HG03432 (cell line): ENCODE measurements around the gene DIPK1C.

Experiments used
- ATAC-seq: cut with Tn5 transposase; IDR thresholded peaks from one replicate; pipeline ENCODE4 v1.9.1; 2021; ENCODE audit warnings: mild to moderate bottlenecking, moderate library complexity; ENCODE audit not compliant: unreplicated experiment

The DIPK1C gene

DNA sequence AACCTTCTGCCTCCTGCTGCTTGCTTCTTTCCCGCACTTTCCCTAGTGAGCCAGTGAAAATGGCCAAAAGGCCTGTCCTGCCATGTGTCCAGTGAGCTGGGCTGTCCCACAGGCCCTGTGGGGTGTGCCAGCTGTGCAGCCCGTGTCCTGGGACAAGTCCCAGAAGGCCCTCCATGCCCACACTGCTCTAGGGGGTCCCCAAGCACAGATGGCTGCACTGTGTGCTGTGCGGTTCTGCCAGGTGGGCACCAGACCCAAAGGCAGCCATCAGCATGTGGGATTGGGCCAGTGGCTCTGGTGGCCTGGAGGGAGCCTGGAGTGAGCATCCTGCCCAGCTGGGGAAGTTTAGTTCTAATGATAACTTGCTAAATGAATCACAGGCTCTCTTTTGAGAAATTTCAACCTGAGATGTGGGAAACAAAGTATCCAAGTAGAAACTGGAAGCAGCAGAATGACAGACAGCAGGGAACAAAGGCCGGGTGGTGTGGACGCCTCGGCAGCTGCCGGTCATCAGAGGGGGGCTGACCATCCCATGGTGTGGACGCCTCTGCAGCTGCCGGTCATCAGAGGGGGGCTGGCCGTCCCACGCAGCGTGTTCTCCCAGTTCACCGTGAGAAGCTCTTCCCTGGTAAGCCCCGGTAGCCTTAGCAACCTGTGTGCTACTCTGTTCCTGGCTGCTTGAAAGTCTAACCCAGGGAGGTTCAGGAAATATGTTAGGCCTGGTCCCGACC lies 29.2 kb upstream of the DIPK1C start:
- ATAC-seq = no peak

GRCh38 chr18:74482697-74483096 lies 25.6 kb upstream of the DIPK1C start:
- ATAC-seq = no peak

DNA sequence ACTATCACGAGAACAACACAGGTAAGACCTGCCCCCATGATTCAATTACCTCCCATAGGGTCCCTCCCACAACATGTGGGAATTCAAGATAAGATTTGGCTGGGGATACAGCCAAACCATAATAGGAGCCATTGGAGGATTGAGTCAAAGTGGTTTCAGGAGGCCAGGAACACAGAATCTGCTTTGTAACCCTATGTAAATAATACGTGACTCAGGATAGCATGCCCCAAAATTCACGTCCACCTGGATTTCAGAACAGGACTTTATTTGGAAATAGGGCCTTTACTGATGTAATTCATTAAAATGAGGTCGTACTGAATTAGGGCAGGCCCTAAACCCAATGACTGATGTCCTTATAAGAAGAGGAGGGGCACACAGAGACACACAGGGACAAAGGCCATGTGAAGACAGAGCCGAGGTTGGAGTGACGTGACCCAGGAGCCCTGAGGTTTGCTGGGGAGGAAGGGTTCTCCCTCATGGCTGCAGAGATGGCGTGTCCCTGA lies 23.1 kb upstream of the DIPK1C start:
- no peak for ATAC-seq

GRCh38 chr18:74479486-74480148 lies 22.5 kb upstream of the DIPK1C start:
- no peak for ATAC-seq

GRCh38 chr18:74478880-74479279 lies 21.8 kb upstream of the DIPK1C start:
- ATAC-seq = no peak

GRCh38 chr18:74478316-74478715 lies 21.2 kb upstream of the DIPK1C start:
- ATAC-seq = no peak

GRCh38 chr18:74477771-74478170 lies 20.7 kb upstream of the DIPK1C start:
- ATAC-seq = no peak

DNA sequence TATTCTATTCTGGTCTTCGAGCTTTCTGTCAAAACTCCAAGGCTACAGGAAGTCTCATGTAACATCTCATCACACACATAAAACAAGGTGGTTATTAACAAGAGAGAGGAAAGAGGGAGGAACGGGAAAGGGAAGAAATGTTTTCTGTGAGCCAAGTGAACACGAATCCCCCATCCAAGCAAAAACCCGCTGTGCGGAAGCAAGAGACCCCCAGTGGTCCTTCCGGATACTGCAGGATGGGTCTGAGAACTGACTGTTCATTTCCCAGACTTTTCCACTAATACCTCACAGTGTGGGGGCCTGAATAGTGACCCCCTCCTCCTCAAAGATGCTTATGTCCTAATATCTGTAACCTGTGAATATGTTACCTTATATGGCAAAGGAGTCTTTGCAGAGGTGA lies 19.0 kb upstream of the DIPK1C start:
- no peak for ATAC-seq

- ATAC-seq = no peak
Measured at GRCh38 chr18:74473976-74474640, 17.0 kb upstream of the DIPK1C start.

DNA sequence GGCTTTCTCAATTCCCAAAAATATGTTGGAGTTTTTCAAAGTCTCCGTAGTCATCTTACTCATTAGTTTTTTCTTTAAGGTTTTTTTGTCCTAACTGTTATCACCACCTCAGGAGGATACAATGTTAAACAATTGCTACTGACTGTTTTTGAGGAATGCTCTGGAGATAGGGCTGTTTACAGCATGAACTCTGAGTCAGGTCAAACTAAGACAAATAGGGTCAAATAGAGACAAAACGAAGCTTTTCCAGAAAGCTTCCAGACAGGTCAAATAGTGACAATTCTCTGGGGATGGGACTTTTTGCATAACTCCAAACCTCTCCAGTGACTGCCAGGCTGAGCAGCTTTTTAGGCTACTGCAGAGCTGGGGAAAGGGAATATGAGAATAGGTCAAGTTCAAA lies 15.2 kb upstream of the DIPK1C start:
- no peak for ATAC-seq

DNA sequence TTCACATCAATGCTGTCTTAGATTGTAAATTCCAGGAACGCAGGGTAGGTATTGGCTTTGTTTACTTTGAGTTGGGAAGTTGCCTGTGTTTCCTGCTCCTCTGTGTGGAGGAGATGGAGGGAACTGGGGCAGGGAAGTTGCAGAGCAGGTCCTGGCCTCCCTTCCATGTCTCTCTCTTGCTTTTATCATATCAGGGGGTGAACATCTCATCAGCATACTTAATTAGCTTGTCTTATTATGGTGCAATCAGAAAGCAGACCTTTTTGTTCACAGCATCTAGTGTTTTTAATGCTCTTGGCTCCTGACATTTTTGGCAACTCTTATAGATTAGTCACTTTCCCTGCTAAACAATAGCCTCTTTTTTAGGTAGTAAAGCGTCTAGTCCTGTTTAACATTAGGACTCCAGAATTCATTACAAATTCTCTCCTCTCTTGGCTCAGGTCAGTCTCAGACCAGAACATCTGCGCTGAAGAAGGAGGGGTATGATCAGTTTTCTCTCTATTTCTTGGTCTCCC lies 11.5 kb upstream of the DIPK1C start:
- ATAC-seq = no peak

DNA sequence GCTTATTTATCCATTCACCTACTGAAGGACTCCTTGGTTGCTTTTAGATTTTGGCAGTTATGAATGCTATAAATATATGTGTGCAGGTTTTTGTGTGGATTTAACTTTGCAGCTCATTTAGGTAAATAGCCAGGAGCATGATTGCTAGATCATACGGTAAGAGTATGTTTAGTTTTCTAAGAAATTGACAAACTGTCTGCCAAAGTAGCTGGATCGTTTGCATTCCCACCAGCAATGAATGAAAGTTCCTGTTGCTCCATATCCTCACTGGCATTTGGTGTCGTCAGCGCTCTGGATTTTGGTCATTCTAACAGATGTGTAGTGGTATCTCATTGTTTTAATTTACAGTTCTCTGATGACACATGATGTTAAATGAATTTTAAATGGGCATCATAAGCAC lies 8.7 kb upstream of the DIPK1C start:
- ATAC-seq = no peak

DNA sequence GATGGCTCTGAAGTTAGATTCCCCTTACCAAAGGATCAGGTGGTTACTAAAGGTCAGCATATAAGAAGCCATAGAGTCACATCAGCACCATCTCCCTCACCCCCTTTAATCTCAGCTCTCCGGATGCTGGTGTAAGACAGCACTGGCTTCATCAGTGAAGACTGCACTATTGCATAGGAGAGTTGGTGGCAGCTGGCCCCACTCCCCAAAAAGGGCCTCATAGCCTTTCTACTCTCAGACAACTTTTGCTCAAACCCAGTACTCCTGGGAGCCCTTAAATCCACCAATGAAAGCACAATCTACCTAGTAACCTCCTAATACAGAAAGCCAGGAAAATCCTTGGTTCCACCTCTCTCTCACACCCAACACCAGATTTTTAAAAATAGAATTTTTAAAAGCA lies 6.9 kb upstream of the DIPK1C start:
- no peak for ATAC-seq

GRCh38 chr18:74463254-74463653 lies 6.1 kb upstream of the DIPK1C start:
- ATAC-seq = no peak

DNA sequence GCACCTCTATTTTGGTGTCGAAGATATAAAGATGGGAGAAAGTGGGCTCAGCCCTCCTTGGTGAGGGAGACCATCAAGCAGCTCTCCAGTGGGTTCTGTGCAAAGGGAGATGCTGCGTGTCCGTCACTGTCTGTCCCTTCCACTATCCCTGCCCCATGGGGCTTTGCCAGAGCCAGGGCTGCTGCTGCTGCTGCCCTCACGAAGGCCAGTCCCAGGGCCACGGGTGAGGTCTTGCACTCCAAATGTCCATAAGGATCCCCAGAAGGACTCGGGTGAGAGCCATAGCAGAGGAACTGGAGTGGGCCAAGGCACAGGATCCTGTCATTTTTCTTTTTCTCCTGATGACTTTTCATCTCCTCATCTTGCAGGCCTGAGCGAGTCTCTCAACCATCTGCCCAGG lies 3.7 kb upstream of the DIPK1C start:
- ATAC-seq = no peak

DNA sequence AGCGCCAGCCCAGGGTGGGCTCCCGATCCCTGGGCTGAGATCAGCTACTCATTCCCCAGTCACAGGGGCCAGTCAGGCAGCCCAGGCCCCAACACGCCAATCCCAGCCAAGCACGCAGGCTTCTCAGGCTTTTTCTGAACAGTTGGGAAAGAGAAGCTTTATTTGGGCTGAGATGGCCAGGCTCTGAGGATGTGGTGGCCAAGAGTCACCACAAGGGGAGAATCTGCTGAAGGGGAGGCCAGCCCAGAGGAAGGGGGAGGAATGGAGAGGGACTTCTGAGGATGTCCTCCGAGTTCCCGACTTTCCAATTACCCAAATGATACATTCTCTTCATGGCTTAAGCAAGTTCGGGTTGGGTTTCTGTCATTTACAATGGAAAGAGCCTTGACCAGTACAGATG lies 2.8 kb upstream of the DIPK1C start:
- ATAC-seq = no peak

- ATAC-seq = no peak
Measured at GRCh38 chr18:74457725-74458421, 765 bp upstream of the DIPK1C start.

DNA sequence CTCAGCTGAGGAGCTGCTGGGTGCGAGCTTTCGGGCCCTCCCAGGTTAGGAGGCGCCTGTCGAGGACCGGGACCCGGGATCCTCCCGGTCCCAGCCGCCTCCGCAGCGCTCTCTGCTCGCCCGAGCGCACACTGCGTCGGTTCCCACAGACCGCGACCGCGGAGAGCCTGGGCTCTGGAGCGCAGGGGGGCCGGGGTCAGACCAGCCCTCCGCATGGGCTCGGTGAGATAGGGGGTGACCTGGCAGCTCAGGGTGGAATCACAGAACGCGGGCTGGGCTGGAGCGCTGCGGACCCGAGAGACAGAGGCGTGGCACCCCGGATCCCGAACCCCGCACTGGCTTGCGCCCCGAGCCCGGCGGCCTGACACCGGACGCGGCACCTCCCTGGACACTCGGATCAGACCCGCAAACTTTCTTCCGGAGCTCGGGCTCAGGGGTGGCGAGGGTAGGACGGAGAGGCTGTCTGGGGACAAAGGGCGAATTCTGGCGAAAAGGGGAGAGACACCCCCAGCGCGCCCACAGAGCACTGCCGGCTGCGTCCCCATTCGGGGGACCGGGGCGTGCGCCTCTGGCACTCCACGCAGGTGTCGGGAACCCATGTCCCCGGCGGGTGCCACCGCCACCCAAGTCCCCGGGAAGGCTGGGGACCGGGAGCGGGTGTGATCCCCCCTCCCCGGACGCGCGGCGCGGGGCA lies 612 bp downstream of the DIPK1C start:
- ATAC-seq = no peak

- no peak for ATAC-seq
Measured at GRCh38 chr18:74456017-74456348, 1.1 kb downstream of the DIPK1C start.

DNA sequence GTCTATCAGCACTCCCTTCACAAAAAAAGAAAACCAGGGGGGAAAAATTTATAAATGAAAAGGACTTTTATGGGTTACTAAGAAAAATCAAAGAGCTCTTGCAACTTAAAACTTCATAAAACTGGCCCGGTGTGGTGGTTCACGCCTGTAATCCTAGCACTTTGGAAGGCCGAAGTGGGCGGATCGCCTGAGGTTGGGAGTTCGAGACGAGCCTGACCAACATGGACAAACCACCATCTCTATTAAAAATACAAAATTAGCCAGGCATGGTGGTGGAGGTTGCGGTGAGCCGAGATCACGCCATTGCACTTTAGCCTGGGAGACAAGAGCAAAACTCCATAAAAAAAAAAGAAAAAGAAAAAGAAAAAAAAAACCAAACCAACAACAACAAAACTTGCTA lies 1.7 kb downstream of the DIPK1C start:
- no peak for ATAC-seq

- ATAC-seq = no peak
Measured at GRCh38 chr18:74454279-74454751, 2.8 kb downstream of the DIPK1C start.
